C4-2B (cell line): Measurements from ENCODE around the gene SRPRA.

Source experiments
- H3K27ac ChIP-seq: fragments of 450-650 bp; 2 replicates; pipeline ENCODE4 v1.5.1; 2017
- CTCF ChIP-seq: fragments of 450-650 bp; conservative IDR thresholded peaks from 2 replicates; pipeline ENCODE4 v1.5.1; 2017; ENCODE audit warnings: mild to moderate bottlenecking
- ZFX ChIP-seq: fragments of 450-650 bp; IDR thresholded peaks from 2 replicates; pipeline ENCODE4 v1.6.1; 2017

The SRPRA gene, protein sequence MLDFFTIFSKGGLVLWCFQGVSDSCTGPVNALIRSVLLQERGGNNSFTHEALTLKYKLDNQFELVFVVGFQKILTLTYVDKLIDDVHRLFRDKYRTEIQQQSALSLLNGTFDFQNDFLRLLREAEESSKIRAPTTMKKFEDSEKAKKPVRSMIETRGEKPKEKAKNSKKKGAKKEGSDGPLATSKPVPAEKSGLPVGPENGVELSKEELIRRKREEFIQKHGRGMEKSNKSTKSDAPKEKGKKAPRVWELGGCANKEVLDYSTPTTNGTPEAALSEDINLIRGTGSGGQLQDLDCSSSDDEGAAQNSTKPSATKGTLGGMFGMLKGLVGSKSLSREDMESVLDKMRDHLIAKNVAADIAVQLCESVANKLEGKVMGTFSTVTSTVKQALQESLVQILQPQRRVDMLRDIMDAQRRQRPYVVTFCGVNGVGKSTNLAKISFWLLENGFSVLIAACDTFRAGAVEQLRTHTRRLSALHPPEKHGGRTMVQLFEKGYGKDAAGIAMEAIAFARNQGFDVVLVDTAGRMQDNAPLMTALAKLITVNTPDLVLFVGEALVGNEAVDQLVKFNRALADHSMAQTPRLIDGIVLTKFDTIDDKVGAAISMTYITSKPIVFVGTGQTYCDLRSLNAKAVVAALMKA

GRCh38 chr11:126268708-126269579 is at the start of gene SRPRA, which contains the start of gene FOXRED1:
Gene SRPRA, minus strand, starts transcription at chr11:126268895. Its CDS starts 91 bp downstream, at chr11:126268804.
Gene FOXRED1, plus strand, starts transcription at chr11:126269154. Its CDS starts 53 bp downstream, at chr11:126269207.
- H3K27ac ChIP-seq: peak within 1 kb of the TSS; percentile 92
- no peak; the same call in 1 of the 2 replicates for TF ChIP-seq ZFX
- TF ChIP-seq CTCF: no peak

DNA sequence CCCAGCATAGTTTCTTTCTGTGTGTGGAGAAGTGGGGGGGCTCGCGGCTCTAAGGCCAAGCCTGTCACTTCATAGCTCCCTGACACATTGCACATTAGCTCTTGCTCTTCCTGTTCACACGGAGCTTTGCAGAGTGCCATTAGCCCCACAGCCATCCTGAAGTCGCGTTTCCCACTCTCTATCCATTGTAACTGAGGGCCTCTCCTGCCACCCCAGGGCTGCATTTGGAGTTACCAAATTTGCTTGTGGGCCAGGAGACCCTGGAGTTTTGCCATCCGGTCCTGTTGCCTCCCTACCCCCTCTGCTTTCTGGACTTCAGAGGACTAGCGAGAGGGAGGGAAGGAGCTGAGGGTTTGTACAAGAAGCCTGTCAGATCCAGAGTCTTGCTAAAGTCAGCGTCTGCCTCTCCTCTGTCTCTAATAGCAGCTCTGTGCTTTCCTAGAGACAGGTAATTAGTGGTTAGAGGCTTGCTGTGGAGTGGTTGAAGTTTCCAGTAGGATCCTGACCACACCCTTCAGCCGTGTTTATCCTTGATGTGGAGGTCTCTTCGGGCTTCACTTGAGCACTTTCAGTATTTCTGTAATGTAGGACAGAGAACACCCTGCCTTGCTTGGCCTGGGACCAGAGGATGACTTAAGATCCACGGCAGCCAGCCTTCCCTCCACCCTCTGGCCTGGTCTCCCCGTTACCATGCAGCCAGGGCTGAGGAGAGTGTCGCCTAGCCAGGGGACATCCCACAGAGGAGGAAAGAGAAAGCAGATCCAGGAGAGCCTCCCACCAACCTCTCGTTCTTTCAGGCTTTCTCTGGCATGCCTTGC is 49.3 kb upstream of the SRPRA start:
- no peak for TF ChIP-seq CTCF
- TF ChIP-seq ZFX: no peak
- no peak overlapping the region for H3K27ac ChIP-seq

- TF ChIP-seq CTCF (no peak), ZFX (no peak)
These were observed 48.7 kb upstream of the SRPRA start for GRCh38 chr11:126317432-126317755.

GRCh38 chr11:126313826-126314225 is 45.1 kb upstream of the SRPRA start:
- TF ChIP-seq ZFX (no peak), CTCF (no peak)
- no peak overlapping the region for H3K27ac ChIP-seq

More at GRCh38 chr11:126317432-126317755, 48.7 kb upstream of the SRPRA start:
- no peak overlapping the region for H3K27ac ChIP-seq

DNA sequence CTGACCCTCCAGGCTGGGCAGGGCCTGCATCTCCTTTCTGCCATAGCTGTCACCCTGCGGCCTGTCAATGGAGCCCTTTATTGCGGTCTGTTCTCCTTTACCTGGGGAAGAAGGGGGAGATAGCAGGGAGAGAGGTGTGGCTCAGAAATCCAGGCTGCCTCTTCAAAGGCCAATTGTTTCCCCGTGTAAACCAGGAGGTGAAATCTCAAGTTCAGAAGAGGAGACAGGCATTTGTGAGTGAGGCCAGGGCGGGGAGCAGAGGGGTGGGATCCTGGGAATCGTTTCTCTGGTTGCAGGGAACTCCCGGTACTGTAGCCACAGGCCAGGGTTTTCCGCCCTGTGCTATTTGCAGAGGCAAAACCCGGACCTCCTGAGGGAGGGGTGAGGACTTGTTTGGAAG is 44.3 kb upstream of the SRPRA start:
- H3K27ac ChIP-seq: no peak overlapping the region
- TF ChIP-seq CTCF: no peak
- TF ChIP-seq ZFX: no peak

DNA sequence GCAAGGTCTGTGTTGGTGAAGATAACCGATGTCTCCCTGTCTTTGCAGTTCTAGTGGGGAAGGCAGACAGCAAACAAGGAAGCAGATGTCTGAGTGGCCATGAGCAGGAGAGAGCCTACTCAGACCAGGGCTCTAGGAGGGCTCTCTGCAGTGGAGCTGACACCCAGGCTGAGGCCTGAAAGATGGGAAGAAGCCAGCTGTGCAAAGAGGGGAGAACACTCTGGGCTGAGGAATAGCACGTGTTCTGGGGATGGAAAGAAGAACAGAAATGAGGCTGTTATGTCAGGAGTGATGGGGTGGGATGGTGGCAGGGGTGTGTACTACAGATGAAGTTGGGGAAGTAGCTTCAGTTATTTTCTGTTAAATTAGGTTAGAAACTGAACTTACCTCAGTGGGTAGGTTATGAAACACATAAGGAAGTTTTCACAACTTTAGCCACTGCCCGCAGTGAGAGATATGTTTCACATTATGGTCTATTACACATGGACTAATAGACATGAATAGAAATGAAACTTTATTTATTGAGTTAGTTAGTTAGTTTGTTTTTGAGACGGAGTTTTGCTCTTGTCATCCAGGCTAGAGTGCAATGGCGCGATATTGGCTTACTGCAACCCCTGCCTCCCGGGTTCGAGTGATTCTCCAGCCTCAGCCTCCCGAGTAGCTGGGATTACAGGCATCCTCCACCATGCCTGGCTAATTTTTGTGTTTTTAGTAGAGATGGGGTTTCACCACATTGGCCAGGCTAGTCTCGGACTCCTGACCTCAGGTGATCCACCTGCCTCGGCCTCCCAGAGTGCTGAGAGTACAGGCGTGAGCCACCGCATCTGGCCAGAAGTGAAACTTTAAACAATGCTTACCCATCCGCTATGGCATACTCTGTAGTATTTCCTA is 43.0 kb upstream of the SRPRA start:
- no peak for TF ChIP-seq CTCF
- TF ChIP-seq ZFX: no peak
- no peak overlapping the region for H3K27ac ChIP-seq
